ENCODE results near the gene ZNF20.

DNA sequence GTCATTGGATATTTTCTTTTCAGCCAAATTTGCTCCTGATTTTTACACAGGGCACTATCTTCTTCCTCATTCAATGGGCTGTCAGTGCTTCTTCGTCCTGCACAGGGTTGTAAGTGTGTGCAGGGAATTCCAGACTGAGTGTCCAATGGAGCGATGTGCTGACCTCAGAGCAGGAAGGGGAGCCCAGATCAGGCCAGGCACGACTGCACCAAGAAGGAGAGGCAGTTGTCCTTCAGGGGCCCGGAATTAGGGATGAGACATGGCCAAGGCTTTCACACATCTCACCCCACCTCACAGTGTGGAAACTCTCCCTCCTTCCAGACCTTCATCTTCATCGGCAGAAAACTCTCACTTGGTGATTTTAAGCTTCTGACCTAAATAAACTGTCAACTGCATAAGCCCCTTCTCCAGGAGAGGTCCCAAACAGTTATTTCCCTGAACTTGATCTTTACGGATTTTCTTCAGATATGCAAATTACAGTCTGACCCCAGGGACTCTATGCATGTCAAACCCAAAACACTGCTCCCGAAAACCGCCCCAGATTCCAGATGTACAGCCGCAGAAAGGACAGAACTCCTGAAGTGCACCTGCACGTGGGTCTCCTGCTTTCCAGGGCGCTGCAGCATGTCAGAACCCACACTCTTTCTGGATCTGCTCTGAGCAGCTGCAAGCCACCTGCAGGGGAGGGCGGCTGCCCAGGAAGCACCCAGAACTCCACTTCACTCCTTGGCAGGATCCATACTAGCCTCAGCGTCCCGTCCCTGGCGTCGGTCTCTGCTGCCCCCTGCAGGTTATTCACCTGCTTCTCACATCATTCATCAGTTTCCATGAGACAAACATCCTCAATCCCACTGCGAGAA is 625 bp upstream of the ZNF20 start:
- TF ChIP-seq, protein P1, sequence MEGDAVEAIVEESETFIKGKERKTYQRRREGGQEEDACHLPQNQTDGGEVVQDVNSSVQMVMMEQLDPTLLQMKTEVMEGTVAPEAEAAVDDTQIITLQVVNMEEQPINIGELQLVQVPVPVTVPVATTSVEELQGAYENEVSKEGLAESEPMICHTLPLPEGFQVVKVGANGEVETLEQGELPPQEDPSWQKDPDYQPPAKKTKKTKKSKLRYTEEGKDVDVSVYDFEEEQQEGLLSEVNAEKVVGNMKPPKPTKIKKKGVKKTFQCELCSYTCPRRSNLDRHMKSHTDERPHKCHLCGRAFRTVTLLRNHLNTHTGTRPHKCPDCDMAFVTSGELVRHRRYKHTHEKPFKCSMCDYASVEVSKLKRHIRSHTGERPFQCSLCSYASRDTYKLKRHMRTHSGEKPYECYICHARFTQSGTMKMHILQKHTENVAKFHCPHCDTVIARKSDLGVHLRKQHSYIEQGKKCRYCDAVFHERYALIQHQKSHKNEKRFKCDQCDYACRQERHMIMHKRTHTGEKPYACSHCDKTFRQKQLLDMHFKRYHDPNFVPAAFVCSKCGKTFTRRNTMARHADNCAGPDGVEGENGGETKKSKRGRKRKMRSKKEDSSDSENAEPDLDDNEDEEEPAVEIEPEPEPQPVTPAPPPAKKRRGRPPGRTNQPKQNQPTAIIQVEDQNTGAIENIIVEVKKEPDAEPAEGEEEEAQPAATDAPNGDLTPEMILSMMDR (IDR thresholded peaks at IDR 0.05 in 2 of 3, conservative IDR thresholded peaks at IDR 0.05 in 1 of 3; ENCODE audit: control insufficient read depth in 2 of 3, extremely low read depth in 1 of 3, insufficient read depth in 1 of 3, low read depth in 3 of 3, low read length in 3 of 3): peak; percentile 83 to 97 (median 87)
- TF ChIP-seq SREBF2 (IDR thresholded peaks at IDR 0.05; ENCODE audit: low read length) (no peak), ATF7 (IDR thresholded peaks at IDR 0.05; ENCODE audit: low read depth) (no peak), HCFC1 (IDR thresholded peaks at IDR 0.05; ENCODE audit: low read length) (no peak), NFXL1 (IDR thresholded peaks at IDR 0.05; ENCODE audit: borderline replicate concordance) (no peak), HDGF (IDR thresholded peaks at IDR 0.05) (0 out of 2 replicates have a peak, but pooled peaks have one; percentile 16), JUNB (IDR thresholded peaks at IDR 0.05) (no peak), YY1 (IDR thresholded peaks at IDR 0.05; ENCODE audit: low read depth, low read length) (peak; percentile 72; the same call in 1 of the 2 replicates), CREB1 (IDR thresholded peaks at IDR 0.05; ENCODE audit: low read depth) (0 out of 2 replicates have a peak, but pooled peaks have one; percentile 0)
- TF ChIP-seq, protein P2, sequence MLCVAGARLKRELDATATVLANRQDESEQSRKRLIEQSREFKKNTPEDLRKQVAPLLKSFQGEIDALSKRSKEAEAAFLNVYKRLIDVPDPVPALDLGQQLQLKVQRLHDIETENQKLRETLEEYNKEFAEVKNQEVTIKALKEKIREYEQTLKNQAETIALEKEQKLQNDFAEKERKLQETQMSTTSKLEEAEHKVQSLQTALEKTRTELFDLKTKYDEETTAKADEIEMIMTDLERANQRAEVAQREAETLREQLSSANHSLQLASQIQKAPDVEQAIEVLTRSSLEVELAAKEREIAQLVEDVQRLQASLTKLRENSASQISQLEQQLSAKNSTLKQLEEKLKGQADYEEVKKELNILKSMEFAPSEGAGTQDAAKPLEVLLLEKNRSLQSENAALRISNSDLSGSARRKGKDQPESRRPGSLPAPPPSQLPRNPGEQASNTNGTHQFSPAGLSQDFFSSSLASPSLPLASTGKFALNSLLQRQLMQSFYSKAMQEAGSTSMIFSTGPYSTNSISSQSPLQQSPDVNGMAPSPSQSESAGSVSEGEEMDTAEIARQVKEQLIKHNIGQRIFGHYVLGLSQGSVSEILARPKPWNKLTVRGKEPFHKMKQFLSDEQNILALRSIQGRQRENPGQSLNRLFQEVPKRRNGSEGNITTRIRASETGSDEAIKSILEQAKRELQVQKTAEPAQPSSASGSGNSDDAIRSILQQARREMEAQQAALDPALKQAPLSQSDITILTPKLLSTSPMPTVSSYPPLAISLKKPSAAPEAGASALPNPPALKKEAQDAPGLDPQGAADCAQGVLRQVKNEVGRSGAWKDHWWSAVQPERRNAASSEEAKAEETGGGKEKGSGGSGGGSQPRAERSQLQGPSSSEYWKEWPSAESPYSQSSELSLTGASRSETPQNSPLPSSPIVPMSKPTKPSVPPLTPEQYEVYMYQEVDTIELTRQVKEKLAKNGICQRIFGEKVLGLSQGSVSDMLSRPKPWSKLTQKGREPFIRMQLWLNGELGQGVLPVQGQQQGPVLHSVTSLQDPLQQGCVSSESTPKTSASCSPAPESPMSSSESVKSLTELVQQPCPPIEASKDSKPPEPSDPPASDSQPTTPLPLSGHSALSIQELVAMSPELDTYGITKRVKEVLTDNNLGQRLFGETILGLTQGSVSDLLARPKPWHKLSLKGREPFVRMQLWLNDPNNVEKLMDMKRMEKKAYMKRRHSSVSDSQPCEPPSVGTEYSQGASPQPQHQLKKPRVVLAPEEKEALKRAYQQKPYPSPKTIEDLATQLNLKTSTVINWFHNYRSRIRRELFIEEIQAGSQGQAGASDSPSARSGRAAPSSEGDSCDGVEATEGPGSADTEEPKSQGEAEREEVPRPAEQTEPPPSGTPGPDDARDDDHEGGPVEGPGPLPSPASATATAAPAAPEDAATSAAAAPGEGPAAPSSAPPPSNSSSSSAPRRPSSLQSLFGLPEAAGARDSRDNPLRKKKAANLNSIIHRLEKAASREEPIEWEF (IDR thresholded peaks at IDR 0.05; ENCODE audit: insufficient replicate concordance, low read depth, low read length): no peak

Data from GM12878 (cell line).